CD14-positive monocyte (primary cell): ENCODE results near the gene SCAF8. TPM values are rescaled to one million over a fixed set of nuclear protein-coding genes. Genes with fewer than 3 reads are reported as not detected.

Experiments
- DNase-seq, 3 donors: peaks; one replicate each; pipeline ENCODE4 v3.0.0-alpha.2; 2011 to 2022
- H2AFZ ChIP-seq: 2 replicates; pipeline ENCODE4 v1.6.0; 2012; ENCODE audit warnings: mild to moderate bottlenecking, low read depth, low read length, inconsistent platforms; ENCODE audit not compliant: insufficient read depth, poor library complexity, severe bottlenecking
- H3K27ac ChIP-seq, 2 donors: 1 replicate in 1 of 2; 2 replicates in 1 of 2; pipeline ENCODE4 v1.5.1; 2012 to 2013; ENCODE audit warnings: low read length in 2 of 2, control low read depth in 1 of 2, inconsistent platforms in 1 of 2, low read depth in 1 of 2, mild to moderate bottlenecking in 1 of 2
- H3K27me3 ChIP-seq, 2 donors: one replicate each; pipeline versions ENCODE4 v1.6.0 to v1.6.1; 2011 to 2013; ENCODE audit warnings: low read length in 2 of 2; ENCODE audit not compliant: control insufficient read depth in 2 of 2, insufficient read depth in 2 of 2
- H3K36me3 ChIP-seq, 2 donors: replicated peaks in 1 of 2; 1 replicate in 1 of 2; 2 replicates in 1 of 2; pipeline versions ENCODE4 v1.5.1 to v1.6.1; 2012 to 2013; ENCODE audit warnings: low read length in 2 of 2, control low read depth in 1 of 2, inconsistent platforms in 1 of 2, mild to moderate bottlenecking in 1 of 2; ENCODE audit not compliant: insufficient read depth in 2 of 2, control insufficient read depth in 1 of 2
- H3K4me1 ChIP-seq, 2 donors: 1 replicate in 1 of 2; 2 replicates in 1 of 2; pipeline versions ENCODE4 v1.5.1 to v1.6.1; 2012 to 2013; ENCODE audit warnings: low read length in 2 of 2, control low read depth in 1 of 2, inconsistent platforms in 1 of 2, mild to moderate bottlenecking in 1 of 2, moderate library complexity in 1 of 2; ENCODE audit not compliant: insufficient read depth in 2 of 2, control insufficient read depth in 1 of 2
- H3K4me2 ChIP-seq: replicated peaks from 2 replicates; pipeline ENCODE3; 2012; ENCODE audit warnings: low read length, moderate library complexity, mild to moderate bottlenecking; ENCODE audit not compliant: poor library complexity, severe bottlenecking; ENCODE audit errors: extremely low read depth
- H3K4me3 ChIP-seq, 3 experiments: fragments of 200-600 bp in 1 of 3; sonication (generic) in 1 of 3; replicated peaks in 1 of 3; 1 replicate in 2 of 3; 2 replicates in 1 of 3; pipeline ENCODE4 v1.5.1; 2011 to 2013; ENCODE audit warnings: low read length in 3 of 3, mild to moderate bottlenecking in 3 of 3, control low read depth in 2 of 3, low read depth in 2 of 3, inconsistent platforms in 1 of 3, moderate library complexity in 1 of 3
- H3K79me2 ChIP-seq: 2 replicates; pipeline ENCODE4 v1.6.0; 2012; ENCODE audit warnings: mild to moderate bottlenecking, control low read depth, inconsistent platforms, low read length, moderate library complexity; ENCODE audit not compliant: insufficient read depth
- H3K9ac ChIP-seq: 2 replicates; pipeline ENCODE4 v1.6.0; 2017; ENCODE audit warnings: low read length, mild to moderate bottlenecking; ENCODE audit not compliant: insufficient read depth, poor library complexity, severe bottlenecking
- H3K9me3 ChIP-seq, 2 donors: replicated peaks in 1 of 2; 1 replicate in 1 of 2; 2 replicates in 1 of 2; pipeline versions ENCODE4 v1.5.1 to v1.6.1; 2012 to 2013; ENCODE audit warnings: low read length in 2 of 2, control low read depth in 1 of 2; ENCODE audit not compliant: control insufficient read depth in 1 of 2, insufficient read depth in 1 of 2
- H4K20me1 ChIP-seq: 2 replicates; pipeline ENCODE4 v1.6.0; 2012; ENCODE audit warnings: mild to moderate bottlenecking, low read length, control low read depth, moderate library complexity; ENCODE audit not compliant: insufficient read depth
- H3K27ac Mint-ChIP-seq, 7 donors: one replicate each; pipeline ENCODE4 v1.8.0; 2020; ENCODE audit warnings: mild to moderate bottlenecking in 7 of 7, mixed read lengths in 7 of 7, moderate library complexity in 6 of 7, inconsistent platforms in 2 of 7
- H3K27me3 Mint-ChIP-seq, 3 donors: one replicate each; pipeline ENCODE4 v1.8.0; 2021 to 2022; ENCODE audit warnings: low read depth in 3 of 3, mild to moderate bottlenecking in 3 of 3, mixed read lengths in 3 of 3, moderate library complexity in 3 of 3, inconsistent platforms in 1 of 3
- H3K36me3 Mint-ChIP-seq, 2 donors: one replicate each; pipeline ENCODE4 v1.8.0; 2020; ENCODE audit warnings: mixed read lengths in 2 of 2, inconsistent platforms in 1 of 2, mild to moderate bottlenecking in 1 of 2
- H3K4me1 Mint-ChIP-seq: one replicate; pipeline ENCODE4 v1.8.0; 2020; ENCODE audit warnings: mild to moderate bottlenecking, mixed read lengths
- H3K4me3 Mint-ChIP-seq, 2 donors: one replicate each; pipeline ENCODE4 v1.8.0; 2020; ENCODE audit warnings: mild to moderate bottlenecking in 2 of 2, mixed read lengths in 2 of 2, moderate library complexity in 1 of 2
- H3K9me3 Mint-ChIP-seq, 7 donors: one replicate each; pipeline ENCODE4 v1.8.0; 2020 to 2022; ENCODE audit warnings: mixed read lengths in 7 of 7, mild to moderate bottlenecking in 6 of 7, moderate library complexity in 6 of 7, inconsistent platforms in 2 of 7
- CTCF ChIP-seq: fragments of 200-600 bp; IDR thresholded peaks from one replicate; pipeline ENCODE4 v1.8.0; 2022; ENCODE audit warnings: antibody characterized with exemption, mild to moderate bottlenecking
- WGBS: methylation state at CpG from one replicate; pipeline ENCODE4 v1.1.5; 2013; ENCODE audit warnings: missing lambda C conversion rate; ENCODE audit not compliant: insufficient coverage; 5-methylcytosine and 5-hydroxymethylcytosine counted together
- intact Hi-C, 2 donors: fragments of 100-400 bp; cut with micrococcal nuclease; formaldehyde crosslinking; loops; one replicate each; pipeline versions ENCODE4 v1.15.0 to v1.15.1; 2023
- polyA plus RNA-seq, 3 donors: library from polyadenylated mRNA; depleted of rRNA in 1 of 3; unstranded in 2 of 3; stranded (reverse) in 1 of 3; fragments of 300-500 nt in 2 of 3; fragments of >200 nt in 1 of 3; fragmentation: Illumina TruSeq in 2 of 3; gene quantifications; 1 replicate in 2 of 3; 2 replicates in 1 of 3; pipeline ENCODE4 v1.2.3, GENCODE V29; 2012 to 2021

Gene SCAF8
- polyA plus RNA-seq, 3 donors = 2.8 to 18.5 (median 4.2) TPM

GRCh38 chr6:154765273-154765672 is 32.1 kb downstream of the SCAF8 start:
- no peaks in the 10 kb centered on the region for H3K9me3 Mint-ChIP-seq
- Histone ChIP-seq H3K79me2 (peaks cover 99% of the 10 kb centered on the region), H3K27me3 (no peaks in the 10 kb centered on the region), H3K4me2 (no peak overlapping the region), H3K9ac (no peak overlapping the region), H3K27ac (no peak overlapping the region), H2AFZ (no peak overlapping the region), H3K4me1 (no peaks in the 10 kb centered on the region), H3K9me3 (no peaks in the 10 kb centered on the region), H3K4me3 (no peak overlapping the region), H3K36me3 (peaks cover 0 to 4% of the 10 kb centered on the region in 2 donors), H4K20me1 (peaks cover 100% of the 10 kb centered on the region)
- H3K4me3 Mint-ChIP-seq = no peak overlapping the region
- H3K4me1 Mint-ChIP-seq = peaks cover 17% of the 10 kb centered on the region
- H3K27me3 Mint-ChIP-seq = no peaks in the 10 kb centered on the region
- TF ChIP-seq CTCF = no peak
- no CpG with 5 or more reads among the region's 1 CpG for WGBS
- H3K36me3 Mint-ChIP-seq = peaks cover 1 to 17% of the 10 kb centered on the region in 2 donors
- DNase-seq = no peak
- intact Hi-C loops = no loop called here
- peak overlapping the region in 1 of 7 donors; percentile 46 for H3K27ac Mint-ChIP-seq

- TF ChIP-seq CTCF = no peak
- Mint-ChIP-seq H3K27ac (peak overlapping the region in 2 of 7 donors; percentile 34 to 62), H3K9me3 (no peaks in the 10 kb centered on the region), H3K4me3 (no peak overlapping the region), H3K4me1 (peaks cover 18% of the 10 kb centered on the region), H3K27me3 (no peaks in the 10 kb centered on the region), H3K36me3 (peaks cover 1 to 17% of the 10 kb centered on the region in 2 donors)
- DNase-seq = no peak
- Histone ChIP-seq H4K20me1 (peaks cover 100% of the 10 kb centered on the region), H3K4me2 (no peak overlapping the region), H3K36me3 (peaks cover 0 to 1% of the 10 kb centered on the region in 2 donors), H3K4me1 (no peaks in the 10 kb centered on the region), H2AFZ (no peak overlapping the region), H3K79me2 (peaks cover 99% of the 10 kb centered on the region), H3K9ac (no peak overlapping the region), H3K27ac (no peak overlapping the region), H3K27me3 (no peaks in the 10 kb centered on the region), H3K9me3 (no peaks in the 10 kb centered on the region), H3K4me3 (no peak overlapping the region)
- intact Hi-C loops = no loop called here
- 88% methylated on average over 2 of the region's 3 CpGs for WGBS
These were observed 33.1 kb downstream of the SCAF8 start for GRCh38 chr6:154766288-154766687.
